Measurements from ENCODE around the gene PARP14.
"Not testable (repeated sequence)": the region's sequence is repeated elsewhere in the genome, so short reads cannot be mapped to it uniquely, and the experiment has no call there.

Gene PARP14
- 139 to 157 reads per million in 2 donors for total RNA-seq

- DNase-seq = peak; percentile 30 to 78 (median 52)
Measured at GRCh38 chr3:122680475-122681283, at the start of gene PARP14. TSS of gene PARP14 (plus strand) at chr3:122680839. CDS start at chr3:122680884, 45 bp downstream.

- no peak for DNase-seq
Measured at GRCh38 chr3:122635789-122636188, 44.9 kb upstream of the PARP14 start.

GRCh38 chr3:122636697-122637096, 43.9 kb upstream of the PARP14 start:
- no peak for DNase-seq

- DNase-seq = no peak
Measured at GRCh38 chr3:122640437-122640999, 40.1 kb upstream of the PARP14 start.

- DNase-seq = peak in 1 of 5 experiments; percentile 30
Measured at GRCh38 chr3:122642935-122643334, 37.7 kb upstream of the PARP14 start.

GRCh38 chr3:122646146-122646988, 34.3 kb upstream of the PARP14 start:
- no peak for DNase-seq

GRCh38 chr3:122651233-122651907, 29.3 kb upstream of the PARP14 start:
- not testable (repeated sequence) for DNase-seq

- DNase-seq = not testable (repeated sequence)
Measured at GRCh38 chr3:122651962-122652361, 28.7 kb upstream of the PARP14 start.

- DNase-seq = not testable (repeated sequence)
Measured at GRCh38 chr3:122658336-122658735, 22.3 kb upstream of the PARP14 start.

- no peak for DNase-seq
Measured at GRCh38 chr3:122660297-122660974, 20.2 kb upstream of the PARP14 start.

GRCh38 chr3:122661633-122662032, 19.0 kb upstream of the PARP14 start:
- peak in 1 of 5 experiments; percentile 36 for DNase-seq

- no peak for DNase-seq
Measured at GRCh38 chr3:122662505-122662904, 18.1 kb upstream of the PARP14 start.

GRCh38 chr3:122665226-122665786, 15.3 kb upstream of the PARP14 start:
- DNase-seq = no peak

GRCh38 chr3:122665881-122666280, 14.8 kb upstream of the PARP14 start:
- no peak for DNase-seq

GRCh38 chr3:122668930-122669730, 11.5 kb upstream of the PARP14 start:
- DNase-seq = peak in 2 of 5 experiments; percentile 13 to 53

- DNase-seq = no peak
Measured at GRCh38 chr3:122671553-122671952, 9.1 kb upstream of the PARP14 start.

GRCh38 chr3:122674339-122674738, 6.3 kb upstream of the PARP14 start:
- no peak for DNase-seq

GRCh38 chr3:122676759-122677158, 3.9 kb upstream of the PARP14 start:
- DNase-seq = no peak

- DNase-seq = no peak
Measured at GRCh38 chr3:122677216-122677615, 3.4 kb upstream of the PARP14 start.

- no peak for DNase-seq
Measured at GRCh38 chr3:122678506-122678905, 2.1 kb upstream of the PARP14 start.
